Panc1 (cell line): ENCODE results near the gene PCSK5. TPM values are rescaled to one million over a fixed set of nuclear protein-coding genes. Genes with fewer than 3 reads are reported as not detected.

ENCODE experiments used
- ATAC-seq: fragments of 200-7000 bp; cut with Tn5 transposase; 2 replicates; pipeline ENCODE4 v1.9.1; 2020; ENCODE audit warnings: mild to moderate bottlenecking, moderate library complexity
- BruUV-seq: library from RNA; stranded (reverse); fragments of 400-500 nt; replicated peaks from 2 replicates; lab custom pipeline; 2021; lab: Mats Ljungman, UMichigan
- CTCF ChIA-PET: fragments of 300-600 bp; sonication (Branson Sonifier 250); formaldehyde crosslinking; loops from one replicate; lab custom pipeline; 2022; ENCODE audit warnings: antibody characterized with exemption; lab: Charles Lee
- POLR2A ChIA-PET: fragments of 300-600 bp; sonication (Branson Sonifier 250); formaldehyde crosslinking; loops from one replicate; lab custom pipeline; 2022; ENCODE audit warnings: antibody characterized with exemption; lab: Charles Lee
- DNase-seq: peaks from one replicate; pipeline ENCODE4 v3.0.0-alpha.2; 2010; ENCODE audit warnings: low read depth, low spot score
- H3K27ac ChIP-seq: 2 replicates; pipeline ENCODE4 v1.5.1; 2011; ENCODE audit warnings: mild to moderate bottlenecking, low read length, inconsistent platforms
- H3K27me3 ChIP-seq: fragments of 200-500 bp; sonication (Bioruptor generic); 2 replicates; pipeline ENCODE4 v1.6.0; 2014; ENCODE audit warnings: low read length, inconsistent platforms; ENCODE audit not compliant: control insufficient read depth, insufficient read depth
- H3K36me3 ChIP-seq: fragments of 200-500 bp; sonication (Bioruptor generic); 2 replicates; pipeline ENCODE4 v1.5.1; 2014; ENCODE audit warnings: inconsistent platforms, mild to moderate bottlenecking, low read length, moderate library complexity; ENCODE audit not compliant: control insufficient read depth, insufficient read depth
- H3K4me1 ChIP-seq: 2 replicates; pipeline ENCODE4 v1.5.1; 2011; ENCODE audit warnings: inconsistent platforms, mild to moderate bottlenecking, low read length, moderate library complexity; ENCODE audit not compliant: control insufficient read depth, insufficient read depth
- H3K4me3 ChIP-seq, 2 experiments: 2 replicates each; pipeline ENCODE4 v1.5.1; 2011 to 2012; ENCODE audit warnings: low read depth in 2 of 2, low read length in 2 of 2, mild to moderate bottlenecking in 2 of 2, inconsistent platforms in 1 of 2, moderate library complexity in 1 of 2
- H3K9me3 ChIP-seq: fragments of 200-500 bp; sonication (Bioruptor generic); 2 replicates; pipeline ENCODE4 v1.5.1; 2014; ENCODE audit warnings: low read depth, mild to moderate bottlenecking, inconsistent platforms, low read length, moderate library complexity; ENCODE audit not compliant: control insufficient read depth, insufficient read depth
- POLR2AphosphoS5 ChIP-seq: IDR thresholded peaks from 2 replicates; pipeline ENCODE4 v1.6.1; 2012; ENCODE audit warnings: mild to moderate bottlenecking, low read depth, low read length, moderate library complexity
- SIN3A ChIP-seq: IDR thresholded peaks from 2 replicates; pipeline ENCODE4 v1.6.1; 2012; ENCODE audit warnings: low read depth, mild to moderate bottlenecking, low read length, moderate library complexity, borderline replicate concordance; ENCODE audit not compliant: insufficient read depth
- TCF7L2 ChIP-seq: IDR thresholded peaks from 2 replicates; pipeline ENCODE4 v1.6.1; 2011; ENCODE audit warnings: mild to moderate bottlenecking, low read depth, low read length, inconsistent platforms
- in situ Hi-C: cut with HindIII; loops from 2 replicates; pipeline ENCODE4 v1.10.0; 2016; ENCODE audit warnings: low sequenced_read_pairs, low pct_unique_long_range_greater_than_20kb
- intact Hi-C: fragments of 100-400 bp; cut with micrococcal nuclease; formaldehyde crosslinking; loops from one replicate; pipeline ENCODE4 v1.10.0; 2022; ENCODE audit not compliant: unreplicated experiment
- total RNA-seq: library from RNA; stranded (reverse); gene quantifications from one replicate; pipeline ENCODE4 v1.2.1, GENCODE V29; 2021; ENCODE audit not compliant: unreplicated experiment
- TF ChIP-seq, protein P1 (sequence below): fragments of 450-650 bp; IDR thresholded peaks from 2 replicates; pipeline ENCODE4 v1.5.1; 2017; ENCODE audit warnings: mild to moderate bottlenecking
- TF ChIP-seq, protein P2 (sequence below), 2 experiments: IDR thresholded peaks; 2 replicates each; pipeline ENCODE4 v1.6.1; 2011 to 2012; ENCODE audit warnings: low read depth in 2 of 2, control low read depth in 1 of 2, low read length in 1 of 2, mild to moderate bottlenecking in 1 of 2, moderate library complexity in 1 of 2; ENCODE audit not compliant: insufficient read depth in 1 of 2

Gene PCSK5
- total RNA-seq, 1 experiment from 2014 or later: 0.21 TPM

DNA sequence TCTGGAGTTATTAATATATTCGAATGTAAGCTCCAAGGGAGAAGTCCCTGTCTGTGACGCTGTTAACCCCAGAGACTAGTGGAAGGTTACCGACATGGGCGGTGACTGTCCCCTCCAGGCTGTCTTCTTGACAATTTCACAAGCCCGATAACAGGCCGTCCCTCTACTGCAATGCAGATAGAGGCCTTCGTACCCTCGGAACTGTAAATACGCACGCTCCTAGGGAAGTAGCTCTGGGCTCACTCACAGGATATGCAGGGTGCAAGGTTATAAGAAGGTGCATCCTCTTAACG is 504.4 kb downstream of the PCSK5 start:
- H3K4me1 ChIP-seq: peaks cover 4% of the 10 kb centered on the region; the same call in 1 of the 2 replicates
- peak overlapping the region; percentile 77 to 84 for H3K4me3 ChIP-seq
- no TSS peak for BruUV-seq
- peak; percentile 71 for ATAC-seq
- no peaks in the 10 kb centered on the region for H3K9me3 ChIP-seq
- POLR2A ChIA-PET: interaction anchor here (0.6 kb wide), 2 partner anchors 139 to 244 kb away, joined by 3 read pairs; no protein-coding TSS in a partner anchor
- peaks cover 2% of the 10 kb centered on the region for H3K36me3 ChIP-seq
- peak overlapping the region; percentile 86 for H3K27ac ChIP-seq
- intact Hi-C loops: no loop called here
- DNase-seq: no peak
- no peaks in the 10 kb centered on the region for H3K27me3 ChIP-seq
- in situ Hi-C loops: no loop called here
- no peak for TF ChIP-seq SIN3A
- no peak for TF ChIP-seq POLR2AphosphoS5
- no peak for TF ChIP-seq TCF7L2
- TF ChIP-seq, protein P1, sequence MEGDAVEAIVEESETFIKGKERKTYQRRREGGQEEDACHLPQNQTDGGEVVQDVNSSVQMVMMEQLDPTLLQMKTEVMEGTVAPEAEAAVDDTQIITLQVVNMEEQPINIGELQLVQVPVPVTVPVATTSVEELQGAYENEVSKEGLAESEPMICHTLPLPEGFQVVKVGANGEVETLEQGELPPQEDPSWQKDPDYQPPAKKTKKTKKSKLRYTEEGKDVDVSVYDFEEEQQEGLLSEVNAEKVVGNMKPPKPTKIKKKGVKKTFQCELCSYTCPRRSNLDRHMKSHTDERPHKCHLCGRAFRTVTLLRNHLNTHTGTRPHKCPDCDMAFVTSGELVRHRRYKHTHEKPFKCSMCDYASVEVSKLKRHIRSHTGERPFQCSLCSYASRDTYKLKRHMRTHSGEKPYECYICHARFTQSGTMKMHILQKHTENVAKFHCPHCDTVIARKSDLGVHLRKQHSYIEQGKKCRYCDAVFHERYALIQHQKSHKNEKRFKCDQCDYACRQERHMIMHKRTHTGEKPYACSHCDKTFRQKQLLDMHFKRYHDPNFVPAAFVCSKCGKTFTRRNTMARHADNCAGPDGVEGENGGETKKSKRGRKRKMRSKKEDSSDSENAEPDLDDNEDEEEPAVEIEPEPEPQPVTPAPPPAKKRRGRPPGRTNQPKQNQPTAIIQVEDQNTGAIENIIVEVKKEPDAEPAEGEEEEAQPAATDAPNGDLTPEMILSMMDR: no peak
- TF ChIP-seq, protein P2, sequence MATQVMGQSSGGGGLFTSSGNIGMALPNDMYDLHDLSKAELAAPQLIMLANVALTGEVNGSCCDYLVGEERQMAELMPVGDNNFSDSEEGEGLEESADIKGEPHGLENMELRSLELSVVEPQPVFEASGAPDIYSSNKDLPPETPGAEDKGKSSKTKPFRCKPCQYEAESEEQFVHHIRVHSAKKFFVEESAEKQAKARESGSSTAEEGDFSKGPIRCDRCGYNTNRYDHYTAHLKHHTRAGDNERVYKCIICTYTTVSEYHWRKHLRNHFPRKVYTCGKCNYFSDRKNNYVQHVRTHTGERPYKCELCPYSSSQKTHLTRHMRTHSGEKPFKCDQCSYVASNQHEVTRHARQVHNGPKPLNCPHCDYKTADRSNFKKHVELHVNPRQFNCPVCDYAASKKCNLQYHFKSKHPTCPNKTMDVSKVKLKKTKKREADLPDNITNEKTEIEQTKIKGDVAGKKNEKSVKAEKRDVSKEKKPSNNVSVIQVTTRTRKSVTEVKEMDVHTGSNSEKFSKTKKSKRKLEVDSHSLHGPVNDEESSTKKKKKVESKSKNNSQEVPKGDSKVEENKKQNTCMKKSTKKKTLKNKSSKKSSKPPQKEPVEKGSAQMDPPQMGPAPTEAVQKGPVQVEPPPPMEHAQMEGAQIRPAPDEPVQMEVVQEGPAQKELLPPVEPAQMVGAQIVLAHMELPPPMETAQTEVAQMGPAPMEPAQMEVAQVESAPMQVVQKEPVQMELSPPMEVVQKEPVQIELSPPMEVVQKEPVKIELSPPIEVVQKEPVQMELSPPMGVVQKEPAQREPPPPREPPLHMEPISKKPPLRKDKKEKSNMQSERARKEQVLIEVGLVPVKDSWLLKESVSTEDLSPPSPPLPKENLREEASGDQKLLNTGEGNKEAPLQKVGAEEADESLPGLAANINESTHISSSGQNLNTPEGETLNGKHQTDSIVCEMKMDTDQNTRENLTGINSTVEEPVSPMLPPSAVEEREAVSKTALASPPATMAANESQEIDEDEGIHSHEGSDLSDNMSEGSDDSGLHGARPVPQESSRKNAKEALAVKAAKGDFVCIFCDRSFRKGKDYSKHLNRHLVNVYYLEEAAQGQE (IDR thresholded peaks at IDR 0.05; ENCODE audit: insufficient read depth in 1 of 2, low read depth in 2 of 2, low read length in 1 of 2): no peak
- CTCF ChIA-PET: interaction anchor here (0.6 kb wide), 1 partner anchor 260 kb away, joined by 3 read pairs; no protein-coding TSS in a partner anchor

DNA sequence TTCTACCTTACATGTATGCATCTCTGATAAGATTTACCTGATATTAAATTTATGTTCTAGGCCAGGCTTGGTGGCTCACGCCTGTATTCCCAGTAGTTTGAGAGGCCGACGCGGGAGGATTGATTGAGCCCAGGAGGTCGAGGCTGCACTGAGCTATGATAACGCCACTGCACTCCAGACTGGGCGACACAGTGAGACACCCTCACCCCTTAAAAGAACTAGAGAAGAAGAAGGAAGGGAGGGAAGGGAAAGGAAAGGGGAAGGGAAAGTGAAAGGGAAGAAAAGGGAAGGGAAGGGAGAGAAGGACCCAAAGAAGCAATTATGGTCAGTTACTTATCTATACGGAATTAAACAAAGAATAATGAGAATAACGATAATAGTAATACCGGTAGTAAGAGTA is 504.9 kb downstream of the PCSK5 start:
- ATAC-seq (no peak), DNase-seq (no peak)
- H3K4me3 ChIP-seq: peak overlapping the region; percentile 77 to 84
- TF ChIP-seq, protein P2 (IDR thresholded peaks at IDR 0.05; ENCODE audit: insufficient read depth in 1 of 2, low read depth in 2 of 2, low read length in 1 of 2): no peak
- TF ChIP-seq SIN3A (no peak), TCF7L2 (no peak), POLR2AphosphoS5 (no peak)
- TF ChIP-seq, protein P1: no peak
- peak overlapping the region; percentile 86; the same call in 1 of the 2 replicates for H3K27ac ChIP-seq
- CTCF ChIA-PET: no interaction called here
- intact Hi-C loops: no loop called here
- in situ Hi-C loops: no loop called here
- H3K9me3 ChIP-seq: no peaks in the 10 kb centered on the region
- H3K36me3 ChIP-seq: peaks cover 2% of the 10 kb centered on the region
- POLR2A ChIA-PET: interaction anchor here (0.6 kb wide), 1 partner anchor 138 kb away, joined by 3 read pairs; no protein-coding TSS in a partner anchor
- H3K27me3 ChIP-seq: no peaks in the 10 kb centered on the region
- peaks cover 4% of the 10 kb centered on the region; the same call in 1 of the 2 replicates for H3K4me1 ChIP-seq
- no TSS peak for BruUV-seq
